Esophagus (tissue), 2 donors: ENCODE measurements around the gene ANKIB1. TPM values are rescaled to one million over a fixed set of nuclear protein-coding genes. Genes with fewer than 3 reads are reported as not detected.
"Not testable (repeated sequence)": the region's sequence is repeated elsewhere in the genome, so short reads cannot be mapped to it uniquely, and the experiment has no call there.

ENCODE experiments used
- H3K27ac ChIP-seq, 2 donors: one replicate each; pipeline ENCODE4 v1.5.1; 2013; ENCODE audit warnings: low read depth in 2 of 2, mild to moderate bottlenecking in 2 of 2, inconsistent platforms in 1 of 2, low read length in 1 of 2, moderate library complexity in 1 of 2
- H3K27me3 ChIP-seq, 2 donors: one replicate each; pipeline ENCODE4 v1.6.1; 2013; ENCODE audit warnings: low read length in 2 of 2, control low read depth in 1 of 2, mild to moderate bottlenecking in 1 of 2; ENCODE audit not compliant: insufficient read depth in 2 of 2, control insufficient read depth in 1 of 2
- H3K36me3 ChIP-seq, 2 donors: one replicate each; pipeline ENCODE4 v1.6.1; 2013; ENCODE audit warnings: low read length in 1 of 2; ENCODE audit not compliant: control insufficient read depth in 2 of 2, insufficient read depth in 2 of 2
- H3K4me1 ChIP-seq, 2 donors: one replicate each; pipeline ENCODE4 v1.6.1; 2013; ENCODE audit warnings: low read length in 1 of 2; ENCODE audit not compliant: control insufficient read depth in 2 of 2, insufficient read depth in 2 of 2
- H3K4me3 ChIP-seq, 2 donors: one replicate each; pipeline ENCODE4 v1.5.1; 2013; ENCODE audit warnings: low read length in 2 of 2, mild to moderate bottlenecking in 2 of 2, low read depth in 1 of 2, moderate library complexity in 1 of 2
- H3K9me3 ChIP-seq, 2 donors: one replicate each; pipeline ENCODE4 v1.6.1; 2013; ENCODE audit warnings: mild to moderate bottlenecking in 2 of 2, low read depth in 1 of 2, low read length in 1 of 2, moderate library complexity in 1 of 2; ENCODE audit not compliant: control insufficient read depth in 2 of 2, insufficient read depth in 1 of 2
- WGBS, 2 donors: extraction: QIAGEN DNeasy Blood & Tissue Kit; methylation state at CpG; one replicate each; pipeline ENCODE4 v1.1.7; 2013; 5-methylcytosine and 5-hydroxymethylcytosine counted together
- polyA plus RNA-seq, 2 donors: library from polyadenylated mRNA; stranded (reverse); fragments of 200-250 nt; gene quantifications; one replicate each; pipeline ENCODE4 v1.2.3, GENCODE V29; 2013
- donor health status: healthy with polysubstance abuse.
- donor health status: Bipolar disorder and iron deficiency.

ANKIB1 gene
- polyA plus RNA-seq, 2 donors: 7.1 to 8.7 TPM

DNA sequence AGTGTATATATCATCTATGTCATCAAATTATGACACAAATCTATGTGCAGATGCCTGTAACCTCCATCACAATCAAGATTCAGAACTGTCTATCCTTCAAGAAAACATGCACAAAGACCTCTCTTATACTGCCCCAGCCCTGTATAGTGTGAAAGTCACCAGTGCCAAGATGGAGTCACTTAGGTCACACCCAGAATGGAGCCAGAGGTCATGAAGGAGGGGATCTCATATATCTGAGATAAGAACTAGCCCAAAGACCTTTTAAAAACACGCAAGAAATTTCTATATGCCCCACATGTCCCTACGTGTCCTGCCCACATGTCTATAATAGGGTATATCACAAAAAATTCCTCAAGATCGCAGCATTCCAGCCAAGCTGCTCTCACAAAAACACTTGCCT, 181.4 kb downstream of the ANKIB1 start:
- Histone ChIP-seq H3K36me3 (no peaks in the 10 kb centered on the region), H3K27me3 (no peaks in the 10 kb centered on the region), H3K4me1 (no peaks in the 10 kb centered on the region), H3K4me3 (no peak overlapping the region), H3K9me3 (no peaks in the 10 kb centered on the region), H3K27ac (no peak overlapping the region)
- 82 to 90% methylated on average over 3 of the region's 3 CpGs for WGBS, 2 donors

DNA sequence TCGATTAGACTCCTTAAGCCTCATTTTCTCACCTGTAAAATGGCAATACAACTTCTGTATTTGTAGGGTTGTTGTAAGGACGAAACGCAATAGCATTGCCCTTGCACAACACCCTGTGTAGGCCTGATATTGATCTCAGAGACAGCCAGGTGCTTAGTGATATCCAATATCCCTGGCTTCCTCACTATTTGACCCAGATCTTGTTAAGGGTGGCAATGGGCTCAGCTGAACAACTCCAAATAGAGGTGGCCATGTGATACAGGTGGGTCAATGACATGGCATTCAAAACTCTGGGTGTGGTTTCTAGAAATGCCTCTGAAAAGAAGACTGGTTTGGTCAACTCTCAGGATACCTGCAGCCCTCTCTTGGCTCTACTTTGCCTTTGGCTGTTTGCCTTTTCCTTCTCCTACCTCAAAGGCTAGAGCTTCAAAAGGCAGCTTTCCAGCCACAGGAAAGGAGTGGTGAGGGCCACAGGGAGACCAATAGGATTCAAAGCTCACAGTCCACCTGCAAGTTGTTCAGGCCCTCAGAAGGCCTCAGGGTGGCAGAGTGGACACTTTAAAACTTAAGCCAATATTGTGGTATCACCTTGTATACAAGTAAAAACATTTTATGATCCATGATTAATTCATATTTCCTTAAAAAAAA, 186.6 kb downstream of the ANKIB1 start:
- H3K4me1 ChIP-seq: no peaks in the 10 kb centered on the region
- no peak overlapping the region for H3K27ac ChIP-seq
- H3K27me3 ChIP-seq: no peaks in the 10 kb centered on the region
- no peaks in the 10 kb centered on the region for H3K36me3 ChIP-seq
- H3K4me3 ChIP-seq: no peak overlapping the region
- 76 to 90% methylated on average over 3 of the region's 3 CpGs for WGBS, 2 donors
- no peaks in the 10 kb centered on the region for H3K9me3 ChIP-seq

DNA sequence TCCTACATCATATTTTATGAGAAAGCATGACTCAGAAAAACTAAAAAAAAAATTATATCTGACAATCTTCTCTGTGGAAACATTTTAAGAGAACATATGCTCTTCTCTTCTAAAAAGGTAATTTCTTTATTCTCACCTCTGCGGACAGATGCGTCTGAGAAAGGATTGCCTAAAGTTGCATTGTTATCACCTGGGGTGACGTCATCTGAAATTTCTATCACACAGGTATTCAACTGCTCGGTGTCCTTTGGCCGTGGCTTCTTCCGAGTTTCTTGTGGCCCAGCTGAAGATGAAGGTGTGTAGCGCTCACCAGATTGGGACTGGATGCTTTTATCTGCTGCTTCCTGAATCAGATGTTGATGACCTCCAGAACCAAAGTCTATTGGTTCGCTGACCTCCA, 187.2 kb downstream of the ANKIB1 start:
- no peaks in the 10 kb centered on the region for H3K9me3 ChIP-seq
- H3K36me3 ChIP-seq: no peaks in the 10 kb centered on the region
- no peaks in the 10 kb centered on the region for H3K4me1 ChIP-seq
- H3K4me3 ChIP-seq: no peak overlapping the region
- WGBS, 2 donors: 93 to 96% methylated on average over 8 of the region's 8 CpGs
- H3K27me3 ChIP-seq: no peaks in the 10 kb centered on the region
- no peak overlapping the region for H3K27ac ChIP-seq

DNA sequence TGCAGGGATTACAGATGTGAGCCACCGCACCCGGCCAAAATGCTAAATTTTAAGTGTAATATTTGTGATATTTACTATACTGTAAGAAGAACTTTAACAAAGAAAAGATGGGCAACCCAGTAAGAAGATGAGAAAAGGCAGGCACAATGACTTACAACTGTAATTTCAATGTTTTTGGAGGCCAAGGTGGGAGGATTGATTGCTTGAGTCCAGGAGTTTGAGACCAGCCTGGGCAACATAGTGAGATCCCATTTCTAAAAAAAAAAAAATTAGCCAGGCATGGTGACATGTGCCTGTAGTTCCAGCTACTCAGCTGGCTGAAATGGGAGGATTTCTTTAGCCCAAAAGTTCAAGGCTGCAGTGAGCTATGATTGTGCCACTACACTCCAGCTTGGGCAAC, 189.8 kb downstream of the ANKIB1 start:
- no peaks in the 10 kb centered on the region for H3K9me3 ChIP-seq
- H3K4me1 ChIP-seq: no peaks in the 10 kb centered on the region
- H3K36me3 ChIP-seq: no peaks in the 10 kb centered on the region
- WGBS, 2 donors: 96 to 98% methylated on average over 2 of the region's 2 CpGs
- H3K4me3 ChIP-seq: no peak overlapping the region
- no peak overlapping the region for H3K27ac ChIP-seq
- no peaks in the 10 kb centered on the region for H3K27me3 ChIP-seq

DNA sequence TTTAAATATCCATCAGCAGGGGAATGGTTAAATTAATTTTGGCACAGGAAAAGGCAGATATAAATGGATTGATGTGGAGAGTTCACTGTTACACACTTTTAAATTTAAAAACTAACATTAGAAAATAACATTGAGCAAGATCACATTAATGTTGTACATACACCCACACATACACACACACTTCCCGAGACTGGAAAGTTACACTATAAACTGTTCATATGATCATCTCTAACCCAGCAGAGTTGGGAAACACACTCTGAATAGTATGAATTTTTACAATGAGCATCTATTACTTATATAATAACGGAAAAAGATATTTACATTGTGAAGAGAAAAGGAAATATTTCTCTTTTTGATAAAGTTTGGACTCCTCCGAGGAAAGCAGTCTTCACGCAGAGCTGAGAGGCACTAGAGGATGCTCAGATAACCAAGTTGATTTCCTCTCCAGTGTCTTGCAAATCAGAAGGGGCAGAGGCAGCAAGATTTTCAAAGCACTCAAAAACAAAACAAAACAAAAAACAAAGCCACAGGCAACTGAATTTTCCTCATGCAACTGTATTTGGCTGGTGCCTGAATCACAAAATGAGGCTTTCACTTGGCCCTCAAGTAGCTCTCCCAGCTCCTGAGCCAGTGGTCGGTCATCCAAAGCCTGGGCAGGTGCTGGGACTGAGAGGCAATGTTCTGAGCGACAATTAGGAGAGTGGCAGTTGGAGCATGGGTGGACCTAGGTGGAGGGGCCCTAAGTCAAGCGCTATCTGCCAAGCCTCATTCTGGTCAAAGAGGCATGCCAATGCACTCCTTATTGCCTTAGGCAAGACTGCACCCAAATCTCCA, 191.1 kb downstream of the ANKIB1 start:
- Histone ChIP-seq H3K4me1 (no peaks in the 10 kb centered on the region), H3K9me3 (no peaks in the 10 kb centered on the region), H3K27ac (no peak overlapping the region), H3K4me3 (no peak overlapping the region), H3K36me3 (no peaks in the 10 kb centered on the region), H3K27me3 (no peaks in the 10 kb centered on the region)
- WGBS, 2 donors: 71 to 74% methylated on average over 7 of the region's 7 CpGs

DNA sequence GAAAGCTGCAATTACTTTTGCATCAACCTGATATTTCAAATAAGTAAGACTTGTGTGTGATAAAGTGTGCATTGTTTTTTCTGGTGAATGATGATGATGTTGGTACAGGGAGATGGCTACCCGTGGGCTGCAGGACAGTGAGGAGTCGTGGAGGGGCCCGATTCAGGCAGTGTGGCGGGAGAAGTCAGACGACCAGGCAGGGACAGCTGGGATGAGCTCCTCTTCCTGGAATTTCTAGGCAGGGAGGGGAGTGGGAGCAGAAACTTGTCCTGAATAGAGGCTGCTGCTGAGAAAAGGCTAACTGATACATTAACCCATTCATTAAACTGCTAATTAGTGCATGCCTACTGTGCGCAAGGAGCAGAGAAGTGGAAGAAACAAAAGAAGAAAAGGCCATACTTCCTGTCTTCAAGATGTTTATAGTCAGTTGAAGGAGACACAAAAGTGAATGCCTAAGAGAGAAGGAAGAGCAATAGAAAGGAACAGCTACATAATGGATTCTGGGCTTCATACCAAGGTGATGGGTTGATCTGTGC, 192.2 kb downstream of the ANKIB1 start:
- WGBS, 2 donors: 77% methylated on average over 6 of the region's 6 CpGs
- Histone ChIP-seq H3K36me3 (no peaks in the 10 kb centered on the region), H3K4me1 (no peaks in the 10 kb centered on the region), H3K27me3 (no peaks in the 10 kb centered on the region), H3K4me3 (no peak overlapping the region), H3K27ac (no peak overlapping the region), H3K9me3 (no peaks in the 10 kb centered on the region)

DNA sequence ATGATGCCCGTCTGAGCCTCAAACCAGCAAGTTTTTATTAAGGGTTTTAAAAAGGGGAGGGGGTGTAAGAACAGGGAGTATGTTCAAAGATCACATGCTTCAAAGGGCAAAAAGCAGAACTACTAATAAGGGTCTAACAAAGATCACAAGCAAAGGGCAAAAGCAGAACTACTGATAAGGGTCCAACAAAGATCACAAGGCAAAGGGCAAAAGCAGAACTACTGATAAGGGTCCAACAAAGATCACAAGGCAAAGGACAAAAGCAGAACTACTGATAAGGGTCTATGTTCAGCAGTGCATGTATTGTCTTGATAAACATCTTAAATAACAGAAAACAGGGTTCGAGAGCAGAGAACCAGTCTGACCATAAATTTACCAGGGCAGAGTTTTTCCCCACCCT, 196.9 kb downstream of the ANKIB1 start:
- H3K9me3 ChIP-seq, H3K27me3 ChIP-seq, H3K36me3 ChIP-seq, H3K4me3 ChIP-seq, H3K4me1 ChIP-seq, H3K27ac ChIP-seq: not testable (repeated sequence)
- WGBS, 2 donors: 58 to 87% methylated on average over 2 of the region's 2 CpGs

DNA sequence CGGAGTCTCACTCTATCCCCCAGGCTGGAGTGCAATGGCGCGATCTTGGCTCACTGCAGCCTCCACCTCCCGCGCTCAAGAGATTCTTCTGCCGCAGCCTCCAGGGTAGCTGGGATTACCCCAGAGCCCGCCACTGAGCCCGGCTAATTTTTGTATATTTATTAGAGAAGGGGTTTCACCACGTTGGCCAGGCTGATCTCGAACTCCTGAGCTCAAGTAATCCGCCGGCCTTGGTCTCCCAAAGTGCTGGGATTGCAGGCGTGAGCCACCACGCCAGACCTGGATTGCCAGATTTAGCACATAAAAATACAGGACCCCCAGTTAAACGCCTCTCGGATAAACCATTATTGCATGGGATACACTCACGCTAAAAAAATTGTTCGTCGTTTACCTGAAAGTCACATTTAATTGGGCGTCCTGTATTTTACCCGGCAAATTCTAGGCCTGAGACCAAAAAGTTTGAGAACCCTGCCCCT, 201.1 kb downstream of the ANKIB1 start:
- Histone ChIP-seq H3K4me1 (no peaks in the 10 kb centered on the region), H3K27ac (peak overlapping the region in 1 of 2 donors; percentile 17), H3K36me3 (peaks cover 4 to 5% of the 10 kb centered on the region in 2 donors), H3K27me3 (no peaks in the 10 kb centered on the region), H3K9me3 (no peaks in the 10 kb centered on the region), H3K4me3 (peak overlapping the region in 1 of 2 donors; percentile 89)
- 52 to 53% methylated on average over 21 of the region's 21 CpGs for WGBS, 2 donors

DNA sequence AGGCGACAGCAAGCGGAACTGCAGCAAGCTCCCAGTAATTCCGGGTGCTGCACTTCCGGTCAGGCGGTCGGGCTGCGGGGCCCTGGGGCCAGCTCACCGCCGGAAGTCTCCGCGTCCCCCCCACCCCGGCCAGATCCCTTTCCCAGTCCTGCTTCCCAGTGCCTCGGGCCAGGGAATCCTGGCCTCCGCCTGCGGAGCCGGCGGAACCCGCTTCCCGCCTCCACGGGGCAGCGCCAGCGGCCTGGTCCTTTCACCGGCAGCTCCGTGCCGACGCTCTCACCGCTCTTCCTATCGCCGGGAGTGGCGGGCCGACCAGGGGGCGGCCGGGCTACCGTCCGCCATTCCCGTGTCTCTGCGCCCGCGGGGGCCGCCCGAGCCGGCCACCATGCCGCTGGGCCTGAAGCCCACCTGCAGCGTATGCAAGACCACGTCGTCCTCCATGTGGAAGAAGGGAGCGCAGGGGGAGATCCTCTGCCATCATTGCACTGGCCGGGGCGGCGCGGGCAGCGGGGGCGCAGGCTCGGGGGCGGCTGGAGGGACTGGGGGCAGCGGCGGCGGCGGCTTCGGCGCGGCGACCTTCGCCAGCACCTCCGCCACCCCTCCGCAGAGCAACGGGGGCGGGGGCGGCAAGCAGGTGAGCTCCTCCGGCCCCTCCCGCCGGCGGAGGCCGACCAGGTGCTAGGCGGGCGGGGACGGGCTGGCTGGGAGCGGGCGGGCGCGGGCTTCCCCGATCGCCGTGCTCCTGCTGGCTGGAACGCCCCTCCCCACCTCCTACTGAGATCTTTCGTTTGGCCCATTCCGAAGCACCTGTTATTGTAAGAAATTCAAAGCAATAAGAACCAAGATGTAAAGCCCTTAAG, 201.8 kb downstream of the ANKIB1 start, which contains the start of gene GATAD1:
Gene GATAD1, plus strand, starts transcription at position 138 of the 860 bp plus-strand sequence. Its CDS starts 248 bp downstream, at position 386.
- peak within 1 kb of the TSS; percentile 86 to 92 for H3K27ac ChIP-seq
- no peaks in the 10 kb centered on the region for H3K9me3 ChIP-seq
- peaks cover 0 to 2% of the 10 kb centered on the region in 2 donors for H3K4me1 ChIP-seq
- peaks cover 5 to 9% of the 10 kb centered on the region in 2 donors for H3K36me3 ChIP-seq
- peak within 1 kb of the TSS; percentile 87 to 89 for H3K4me3 ChIP-seq
- H3K27me3 ChIP-seq: no peaks in the 10 kb centered on the region
- WGBS, 2 donors: 1% methylated on average over 62 to 87 of the region's 87 CpGs
